ENCODE data around the gene NFILZ. TPM values are rescaled to one million over a fixed set of nuclear protein-coding genes. Genes with fewer than 3 reads are reported as not detected.

NFILZ gene
- total RNA-seq, 4 donors from 2014 or later: not detected

- peak overlapping the region; percentile 34 to 86 (median 72) for H3K27ac ChIP-seq
- no peak overlapping the region for H3K4me3 ChIP-seq
- 17 to 27% methylated on average over 11 to 12 of the region's 18 CpGs for WGBS, 2 donors
- H3K9me3 ChIP-seq: no peaks in the 10 kb centered on the region
- no peak for TF ChIP-seq CTCF (IDR thresholded peaks at IDR 0.05)
- TF ChIP-seq POLR2A (IDR thresholded peaks at IDR 0.05): no peak
- intact Hi-C loops (cut with DNase I): no loop called here
- peaks cover 17 to 56% (median 19%) of the 10 kb centered on the region in 3 donors for H3K4me1 ChIP-seq
- peaks cover 0 to 25% (median 0%) of the 10 kb centered on the region in 4 donors for H3K27me3 ChIP-seq
- H3K36me3 ChIP-seq: no peaks in the 10 kb centered on the region
- DNase-seq: no peak
Measured at GRCh38 chr19:8611391-8611876, 19.0 kb upstream of the NFILZ start.

- intact Hi-C loops (cut with DNase I): no loop called here
- TF ChIP-seq POLR2A (IDR thresholded peaks at IDR 0.05) (no peak), CTCF (IDR thresholded peaks at IDR 0.05) (no peak)
- no peaks in the 10 kb centered on the region for H3K9me3 ChIP-seq
- H3K27ac ChIP-seq: peak overlapping the region in 3 of 4 donors; percentile 58 to 86 (median 86)
- H3K36me3 ChIP-seq: no peaks in the 10 kb centered on the region
- peaks cover 0 to 28% (median 0%) of the 10 kb centered on the region in 4 donors for H3K27me3 ChIP-seq
- no peak for DNase-seq
- WGBS, 2 donors: 21 to 37% methylated on average over 6 to 7 of the region's 12 CpGs
- no peak overlapping the region for H3K4me3 ChIP-seq
- H3K4me1 ChIP-seq: peaks cover 17 to 49% (median 19%) of the 10 kb centered on the region in 3 donors
Measured at GRCh38 chr19:8611877-8612806, 18.3 kb upstream of the NFILZ start.

GRCh38 chr19:8612807-8613171, 17.6 kb upstream of the NFILZ start:
- no peaks in the 10 kb centered on the region for H3K36me3 ChIP-seq
- no peaks in the 10 kb centered on the region for H3K9me3 ChIP-seq
- peaks cover 0 to 29% (median 0%) of the 10 kb centered on the region in 4 donors for H3K27me3 ChIP-seq
- WGBS, 2 donors: 37 to 46% methylated on average over 4 to 5 of the region's 5 CpGs
- H3K4me1 ChIP-seq: peaks cover 16 to 43% (median 17%) of the 10 kb centered on the region in 3 donors
- no peak overlapping the region for H3K4me3 ChIP-seq
- TF ChIP-seq CTCF (IDR thresholded peaks at IDR 0.05): no peak
- no peak for TF ChIP-seq POLR2A (IDR thresholded peaks at IDR 0.05)
- no peak for DNase-seq
- no peak overlapping the region for H3K27ac ChIP-seq
- intact Hi-C loops (cut with DNase I): no loop called here

- Histone ChIP-seq H3K36me3 (no peaks in the 10 kb centered on the region), H3K9me3 (no peaks in the 10 kb centered on the region), H3K4me1 (peaks cover 4 to 26% (median 12%) of the 10 kb centered on the region in 3 donors), H3K4me3 (no peak overlapping the region), H3K27ac (no peak overlapping the region), H3K27me3 (peaks cover 0 to 18% (median 0%) of the 10 kb centered on the region in 4 donors)
- no peak for DNase-seq
- TF ChIP-seq POLR2A (IDR thresholded peaks at IDR 0.05): no peak
- no peak for TF ChIP-seq CTCF (IDR thresholded peaks at IDR 0.05)
- 68 to 86% methylated on average over 2 of the region's 2 CpGs for WGBS, 2 donors
- intact Hi-C loops (cut with DNase I): no loop called here
Measured at GRCh38 chr19:8614455-8614854, 16.0 kb upstream of the NFILZ start.

GRCh38 chr19:8615024-8615423, 15.4 kb upstream of the NFILZ start:
- WGBS, 2 donors: 20 to 27% methylated on average over 5 of the region's 6 CpGs
- H3K36me3 ChIP-seq: no peaks in the 10 kb centered on the region
- intact Hi-C loops (cut with DNase I): no loop called here

More at GRCh38 chr19:8615024-8615423, 15.4 kb upstream of the NFILZ start:
- Histone ChIP-seq H3K9me3 (no peaks in the 10 kb centered on the region), H3K27me3 (peaks cover 0 to 12% (median 0%) of the 10 kb centered on the region in 4 donors), H3K4me1 (peaks cover 4 to 20% (median 12%) of the 10 kb centered on the region in 3 donors), H3K4me3 (no peak overlapping the region), H3K27ac (no peak overlapping the region)
- TF ChIP-seq CTCF (IDR thresholded peaks at IDR 0.05) (no peak), POLR2A (IDR thresholded peaks at IDR 0.05) (no peak)
- DNase-seq: no peak

Measured in esophagus squamous epithelium (tissue), 5 donors.